Endodermal cell (in vitro differentiated cells): ENCODE data around the gene ALDH7A1. TPM values are rescaled to one million over a fixed set of nuclear protein-coding genes. Genes with fewer than 3 reads are reported as not detected.

Experiments used
- DNase-seq: peaks from one replicate; pipeline ENCODE4 v3.0.0-alpha.2; 2017
- H3K27ac ChIP-seq: 2 replicates; pipeline ENCODE4 v1.5.1; 2013; ENCODE audit warnings: mild to moderate bottlenecking, low read depth, low read length, moderate library complexity
- H3K27me3 ChIP-seq: 2 replicates; pipeline ENCODE4 v1.6.1; 2013; ENCODE audit warnings: mild to moderate bottlenecking, low read length, moderate library complexity; ENCODE audit not compliant: insufficient read depth, control insufficient read depth, poor library complexity, severe bottlenecking
- H3K36me3 ChIP-seq: 2 replicates; pipeline ENCODE4 v1.7.0; 2013; ENCODE audit warnings: mild to moderate bottlenecking, low read length, moderate library complexity; ENCODE audit not compliant: control insufficient read depth, insufficient read depth
- H3K4me1 ChIP-seq: one replicate; pipeline ENCODE4 v1.7.0; 2013; ENCODE audit warnings: low read length; ENCODE audit not compliant: control insufficient read depth, insufficient read depth
- H3K4me3 ChIP-seq: 2 replicates; pipeline ENCODE4 v1.5.1; 2013; ENCODE audit warnings: mild to moderate bottlenecking, low read length, moderate library complexity
- H3K9ac ChIP-seq: 2 replicates; pipeline ENCODE4 v1.6.1; 2013; ENCODE audit warnings: mild to moderate bottlenecking, low read length, moderate library complexity; ENCODE audit not compliant: poor library complexity, severe bottlenecking; ENCODE audit errors: extremely low read depth
- H3K9me3 ChIP-seq: 2 replicates; pipeline ENCODE4 v1.6.1; 2013; ENCODE audit warnings: mild to moderate bottlenecking, low read length, moderate library complexity; ENCODE audit not compliant: control insufficient read depth
- H3K27ac Mint-ChIP-seq: 2 replicates; pipeline ENCODE4 v1.8.0; 2020; ENCODE audit warnings: mixed read lengths
- H3K27me3 Mint-ChIP-seq: 2 replicates; pipeline ENCODE4 v1.8.0; 2021; ENCODE audit warnings: mild to moderate bottlenecking, mixed read lengths; ENCODE audit not compliant: insufficient read depth
- H3K36me3 Mint-ChIP-seq: 2 replicates; pipeline ENCODE4 v1.8.0; 2020; ENCODE audit warnings: low read depth, mixed read lengths
- H3K4me1 Mint-ChIP-seq: 2 replicates; pipeline ENCODE4 v1.8.0; 2020; ENCODE audit warnings: mixed read lengths
- H3K4me3 Mint-ChIP-seq: 2 replicates; pipeline ENCODE4 v1.8.0; 2020; ENCODE audit warnings: mild to moderate bottlenecking, moderate library complexity, mixed read lengths
- H3K9me3 Mint-ChIP-seq: 2 replicates; pipeline ENCODE4 v1.8.0; 2020; ENCODE audit warnings: mild to moderate bottlenecking, mixed read lengths
- CTCF ChIP-seq: fragments of 200-600 bp; sonication (generic); conservative IDR thresholded peaks from 2 replicates; pipeline ENCODE4 v1.5.0; 2021; ENCODE audit warnings: antibody characterized with exemption, mild to moderate bottlenecking
- WGBS, 2 experiments: methylation state at CpG; one replicate each; pipeline versions ENCODE4 v1.1.5 to v1.1.7; 2013; ENCODE audit warnings: missing lambda C conversion rate in 2 of 2, mixed read lengths in 1 of 2; ENCODE audit not compliant: insufficient coverage in 1 of 2, insufficient read length in 1 of 2; 5-methylcytosine and 5-hydroxymethylcytosine counted together
- total RNA-seq, 2 donors: library from RNA; stranded (reverse); fragmentation: NEBNext Ultra II Directional in 1 of 2; extraction: Animal tissue kit (Norgen Biotek cat#: 25700) in 1 of 2; gene quantifications; 2 replicates in 1 of 2; 3 replicates in 1 of 2; pipeline ENCODE4 v1.2.1, GENCODE V29; 2021

ALDH7A1 gene
- total RNA-seq, 2 donors from 2014 or later = 133 to 192 TPM

- Histone ChIP-seq H3K4me3 (no peak overlapping the region), H3K27me3 (no peaks in the 10 kb centered on the region), H3K9ac (no peak overlapping the region), H3K27ac (no peak overlapping the region), H3K9me3 (no peaks in the 10 kb centered on the region), H3K4me1 (peaks cover 4% of the 10 kb centered on the region), H3K36me3 (no peaks in the 10 kb centered on the region)
- no peaks in the 10 kb centered on the region for H3K27me3 Mint-ChIP-seq
- H3K27ac Mint-ChIP-seq = no peak overlapping the region
- H3K9me3 Mint-ChIP-seq = no peaks in the 10 kb centered on the region
- DNase-seq = no peak
- H3K36me3 Mint-ChIP-seq = peaks cover 12% of the 10 kb centered on the region
- H3K4me1 Mint-ChIP-seq = peaks cover 15% of the 10 kb centered on the region
- H3K4me3 Mint-ChIP-seq = no peak overlapping the region
- WGBS, 2 experiments = 93 to 95% methylated on average over 3 of the region's 3 CpGs
- no peak for TF ChIP-seq CTCF
Observed at GRCh38 chr5:126494393-126494792, 100.6 kb downstream of the ALDH7A1 start.

DNA sequence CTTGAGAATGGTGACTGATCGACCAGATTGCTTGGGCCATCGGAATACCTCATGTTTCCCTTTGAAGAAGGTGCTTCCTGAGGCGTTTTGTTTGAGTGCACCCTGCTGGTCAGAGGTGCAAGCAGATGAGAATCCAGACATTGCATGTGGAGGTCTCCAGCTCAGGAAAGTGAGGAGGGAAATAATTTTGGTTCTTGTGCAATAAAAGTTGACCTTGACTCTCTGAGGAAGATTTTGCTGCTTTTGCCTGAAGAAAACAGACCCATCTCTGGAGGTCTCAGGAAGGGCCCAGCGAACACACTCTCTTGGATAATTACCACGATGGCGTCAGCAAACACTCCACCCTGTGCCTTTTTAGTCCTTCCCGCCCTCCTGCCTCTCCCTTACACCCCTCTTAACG, 102.1 kb downstream of the ALDH7A1 start:
- Histone ChIP-seq H3K4me1 (peaks cover 15% of the 10 kb centered on the region), H3K9me3 (no peaks in the 10 kb centered on the region), H3K4me3 (no peak overlapping the region), H3K9ac (no peak overlapping the region), H3K27me3 (no peaks in the 10 kb centered on the region), H3K27ac (no peak overlapping the region), H3K36me3 (peaks cover under 1% of the 10 kb centered on the region)
- Mint-ChIP-seq H3K27ac (no peak overlapping the region), H3K4me3 (no peak overlapping the region), H3K36me3 (peaks cover 17% of the 10 kb centered on the region), H3K9me3 (no peaks in the 10 kb centered on the region), H3K4me1 (peaks cover 27% of the 10 kb centered on the region), H3K27me3 (no peaks in the 10 kb centered on the region)
- 74 to 78% methylated on average over 8 of the region's 8 CpGs for whole genome bisulfite sequencing, 2 experiments
- TF ChIP-seq CTCF = peak; percentile 69
- DNase-seq = peak; percentile 60

DNA sequence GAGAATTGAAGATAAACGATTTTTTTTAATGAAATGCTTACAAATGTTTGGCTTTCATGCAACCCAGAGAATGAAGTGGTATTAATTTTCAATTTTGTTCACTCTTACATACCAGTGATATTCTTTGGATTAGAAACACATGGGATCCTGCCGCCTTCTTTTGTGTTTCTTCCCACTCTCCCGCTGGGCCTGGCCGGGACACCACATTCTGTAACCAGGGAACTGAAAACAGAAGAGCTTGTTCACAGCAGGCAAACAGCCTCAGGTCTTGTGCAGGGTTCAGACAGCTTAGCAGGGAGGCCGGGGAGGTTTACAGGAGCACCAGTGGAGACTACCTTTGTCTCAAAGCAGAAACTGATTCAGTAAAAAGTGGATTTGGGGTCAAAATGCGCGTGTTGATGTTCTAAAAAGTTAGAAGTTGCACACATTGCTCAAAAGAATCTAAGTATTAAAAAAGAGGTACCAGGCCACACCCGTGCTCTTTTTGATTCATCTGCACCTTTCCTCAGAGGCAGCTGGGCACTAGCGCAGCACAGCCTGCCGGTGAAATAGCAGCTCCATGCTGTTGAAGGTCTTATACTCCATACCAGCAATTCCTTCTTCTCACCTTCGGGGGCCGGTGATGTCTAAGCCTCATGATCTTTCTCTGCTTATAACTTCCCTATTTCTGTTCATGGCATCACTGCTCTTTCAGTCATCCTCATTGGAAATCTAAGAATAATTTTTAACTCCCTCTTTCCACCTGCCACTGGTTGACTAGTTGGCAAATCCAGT, 104.7 kb downstream of the ALDH7A1 start:
- Mint-ChIP-seq H3K4me1 (peaks cover 27% of the 10 kb centered on the region), H3K9me3 (no peaks in the 10 kb centered on the region), H3K27me3 (no peaks in the 10 kb centered on the region), H3K27ac (peak overlapping the region; percentile 76), H3K36me3 (peaks cover 41% of the 10 kb centered on the region), H3K4me3 (no peak overlapping the region)
- no peak overlapping the region for H3K9ac ChIP-seq
- peaks cover 15% of the 10 kb centered on the region for H3K4me1 ChIP-seq
- TF ChIP-seq CTCF = peak; percentile 56
- H3K36me3 ChIP-seq = peaks cover 26% of the 10 kb centered on the region
- no peaks in the 10 kb centered on the region for H3K27me3 ChIP-seq
- peak; percentile 73 for DNase-seq
- H3K4me3 ChIP-seq = no peak overlapping the region
- WGBS, 2 experiments = 36 to 63% methylated on average over 12 of the region's 12 CpGs
- H3K9me3 ChIP-seq = no peaks in the 10 kb centered on the region
- H3K27ac ChIP-seq = peak overlapping the region; percentile 72
